ENCODE data around the gene UGT1A5. TPM values are rescaled to one million over a fixed set of nuclear protein-coding genes. Genes with fewer than 3 reads are reported as not detected.

The UGT1A5 gene
- total RNA-seq: not detected
- long read RNA-seq: 0 reads

GRCh38 chr2:233712611-233713261 lies at the start of gene UGT1A5:
UGT1A5 (plus strand) TSS chr2:233712907; CDS start chr2:233712992, 85 bp downstream.
- intact Hi-C loops (cut with DNase I): no loop called here
- DNase-seq (ENCODE audit: low spot score): no peak

GRCh38 chr2:233663911-233664310 lies 48.8 kb upstream of the UGT1A5 start:
- intact Hi-C loops (cut with DNase I): no loop called here
- no peak for DNase-seq (ENCODE audit: low spot score)

GRCh38 chr2:233668605-233669260 lies 44.0 kb upstream of the UGT1A5 start:
- intact Hi-C loops (cut with DNase I): no loop called here

GRCh38 chr2:233671290-233672161 lies 41.2 kb upstream of the UGT1A5 start, which contains the start of gene UGT1A9:
UGT1A9 (plus strand) TSS chr2:233671898; CDS start chr2:233671935, 37 bp downstream.
- intact Hi-C loops (cut with DNase I): no loop called here
- no peak for DNase-seq (ENCODE audit: low spot score)

More at GRCh38 chr2:233668605-233669260, 44.0 kb upstream of the UGT1A5 start:
- no peak for DNase-seq (ENCODE audit: low spot score)

- no peak for DNase-seq (ENCODE audit: low spot score)
- intact Hi-C loops (cut with DNase I): no loop called here
Measured at GRCh38 chr2:233672886-233673285, 39.8 kb upstream of the UGT1A5 start.

- DNase-seq (ENCODE audit: low spot score): no peak
- intact Hi-C loops (cut with DNase I): no loop called here
Measured at GRCh38 chr2:233673896-233674295, 38.8 kb upstream of the UGT1A5 start.

- DNase-seq (ENCODE audit: low spot score): no peak
- intact Hi-C loops (cut with DNase I): no loop called here
Measured at GRCh38 chr2:233674314-233674713, 38.4 kb upstream of the UGT1A5 start.

- intact Hi-C loops (cut with DNase I): no loop called here
- no peak for DNase-seq (ENCODE audit: low spot score)
Measured at GRCh38 chr2:233674995-233675394, 37.7 kb upstream of the UGT1A5 start.

- intact Hi-C loops (cut with DNase I): no loop called here
- no peak for DNase-seq (ENCODE audit: low spot score)
Measured at GRCh38 chr2:233676046-233676445, 36.7 kb upstream of the UGT1A5 start.

- DNase-seq (ENCODE audit: low spot score): no peak
- intact Hi-C loops (cut with DNase I): no loop called here
Measured at GRCh38 chr2:233679196-233679595, 33.5 kb upstream of the UGT1A5 start.

- intact Hi-C loops (cut with DNase I): no loop called here
Measured at GRCh38 chr2:233680361-233681045, 32.2 kb upstream of the UGT1A5 start.

GRCh38 chr2:233681521-233682099 lies 31.1 kb upstream of the UGT1A5 start, which contains the start of gene UGT1A7:
UGT1A7 (plus strand) TSS chr2:233681901; CDS start chr2:233681938, 37 bp downstream.
- DNase-seq (ENCODE audit: low spot score): no peak
- intact Hi-C loops (cut with DNase I): no loop called here

More at GRCh38 chr2:233680361-233681045, 32.2 kb upstream of the UGT1A5 start:
- DNase-seq (ENCODE audit: low spot score): no peak

GRCh38 chr2:233684640-233685039 lies 28.1 kb upstream of the UGT1A5 start:
- intact Hi-C loops (cut with DNase I): no loop called here
- DNase-seq (ENCODE audit: low spot score): no peak

GRCh38 chr2:233686928-233687327 lies 25.8 kb upstream of the UGT1A5 start:
- intact Hi-C loops (cut with DNase I): no loop called here
- no peak for DNase-seq (ENCODE audit: low spot score)

- intact Hi-C loops (cut with DNase I): no loop called here
Measured at GRCh38 chr2:233688341-233688740, 24.4 kb upstream of the UGT1A5 start.

GRCh38 chr2:233689031-233689430 lies 23.7 kb upstream of the UGT1A5 start:
- intact Hi-C loops (cut with DNase I): no loop called here
- no peak for DNase-seq (ENCODE audit: low spot score)

More at GRCh38 chr2:233688341-233688740, 24.4 kb upstream of the UGT1A5 start:
- DNase-seq (ENCODE audit: low spot score): no peak

- intact Hi-C loops (cut with DNase I): no loop called here
- DNase-seq (ENCODE audit: low spot score): no peak
Measured at GRCh38 chr2:233689501-233689900, 23.2 kb upstream of the UGT1A5 start.

- intact Hi-C loops (cut with DNase I): no loop called here
- DNase-seq (ENCODE audit: low spot score): no peak
Measured at GRCh38 chr2:233690444-233690843, 22.3 kb upstream of the UGT1A5 start.

Data from cardiac septum (tissue), 1 donor.